IPS-NIHi11 (cell line): ENCODE measurements around the gene ARMC12.
"Not testable (repeated sequence)": the region's sequence is repeated elsewhere in the genome, so short reads cannot be mapped to it uniquely, and the experiment has no call there.

Experiments
- DNase-seq: peaks from one replicate; pipeline ENCODE4 v3.0.0; 2012; ENCODE audit warnings: mixed read lengths, low spot score

Gene ARMC12

DNA sequence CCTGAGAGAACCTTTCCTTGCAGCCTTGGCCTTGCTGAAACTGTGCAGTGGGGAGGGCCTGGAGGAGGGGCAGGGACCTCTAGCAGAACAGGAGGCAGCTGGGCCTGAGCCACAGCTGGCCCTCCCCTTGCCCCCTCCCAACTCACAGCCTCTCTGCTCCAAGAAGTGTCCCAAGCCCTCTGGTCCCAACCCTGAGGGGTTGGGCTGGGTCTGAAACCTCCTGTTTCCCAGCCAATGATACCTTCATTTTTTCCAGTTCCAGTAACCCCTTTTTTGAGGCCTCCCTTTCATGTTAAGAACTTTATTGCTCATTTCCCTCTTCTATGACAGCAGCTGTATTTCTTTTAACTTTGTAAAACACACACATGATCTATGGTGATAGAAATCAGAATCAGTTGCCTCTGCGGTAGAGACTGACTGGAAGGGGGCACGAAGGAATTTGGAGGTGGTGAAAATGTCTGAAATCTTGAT lies 17.9 kb upstream of the ARMC12 start:
- no peak for DNase-seq

DNA sequence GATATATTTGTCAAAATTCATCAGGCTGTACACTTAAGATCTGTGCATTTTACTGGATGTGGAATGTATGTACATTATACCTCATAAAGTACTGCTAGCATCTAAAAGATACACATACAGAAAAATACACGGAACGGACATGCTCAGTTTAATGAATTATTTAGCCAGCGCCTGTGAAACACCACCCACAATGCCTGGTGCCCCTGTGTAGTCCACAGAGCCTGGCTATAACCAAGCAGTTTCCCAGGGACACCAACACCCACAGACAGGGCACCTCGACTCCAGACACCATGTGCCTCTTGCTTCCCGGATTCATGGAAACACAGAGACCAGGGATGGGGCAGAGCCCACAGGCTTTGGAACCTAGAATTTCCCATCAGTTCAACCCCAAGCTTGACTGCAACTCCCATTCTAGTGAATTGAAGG lies 17.4 kb upstream of the ARMC12 start:
- no peak for DNase-seq

DNA sequence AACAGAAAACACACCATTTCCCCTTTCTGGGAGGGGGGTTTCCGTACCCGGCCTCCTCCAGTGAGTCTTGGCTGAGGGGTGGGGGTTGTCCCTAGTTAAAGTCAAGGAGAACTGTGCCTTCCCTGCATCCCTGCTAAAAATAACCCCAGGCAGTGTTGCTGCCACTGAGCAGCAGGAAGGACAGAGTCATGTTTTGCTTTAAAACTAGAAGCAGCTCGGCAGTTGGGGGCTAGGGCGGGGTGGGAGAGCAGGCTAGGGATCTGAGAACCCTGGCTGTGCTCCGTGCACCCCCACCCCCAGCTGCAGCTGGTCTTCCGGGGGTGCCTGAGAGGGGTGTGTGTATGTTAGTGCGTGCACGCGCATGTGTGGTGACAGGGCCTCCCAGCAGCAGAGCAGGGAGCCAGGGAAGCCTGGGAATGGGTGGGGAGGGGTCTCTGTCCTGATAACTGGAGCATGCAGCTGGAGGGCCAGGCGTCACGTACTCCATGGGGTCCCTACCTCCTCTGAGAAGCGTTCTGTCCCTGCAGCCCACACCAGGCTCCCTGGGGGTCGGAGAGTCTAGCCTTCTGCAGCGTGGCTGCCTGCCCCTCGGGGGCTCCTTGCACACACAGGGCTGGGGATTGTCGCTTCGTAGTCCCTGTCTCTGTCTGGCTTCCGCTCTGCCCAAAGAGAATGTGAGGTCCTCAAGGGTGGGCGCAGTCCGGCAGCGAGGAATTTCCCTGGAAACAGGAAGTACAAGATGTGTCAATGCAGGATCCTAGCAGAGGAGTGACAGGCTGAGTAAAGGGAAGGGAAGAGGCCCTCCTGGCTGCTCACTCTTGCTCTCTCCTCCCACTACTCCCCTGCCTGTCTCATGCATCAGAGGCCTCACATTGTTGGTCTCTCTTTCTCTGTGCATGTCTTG lies 16.8 kb upstream of the ARMC12 start:
- peak; percentile 34 for DNase-seq

DNA sequence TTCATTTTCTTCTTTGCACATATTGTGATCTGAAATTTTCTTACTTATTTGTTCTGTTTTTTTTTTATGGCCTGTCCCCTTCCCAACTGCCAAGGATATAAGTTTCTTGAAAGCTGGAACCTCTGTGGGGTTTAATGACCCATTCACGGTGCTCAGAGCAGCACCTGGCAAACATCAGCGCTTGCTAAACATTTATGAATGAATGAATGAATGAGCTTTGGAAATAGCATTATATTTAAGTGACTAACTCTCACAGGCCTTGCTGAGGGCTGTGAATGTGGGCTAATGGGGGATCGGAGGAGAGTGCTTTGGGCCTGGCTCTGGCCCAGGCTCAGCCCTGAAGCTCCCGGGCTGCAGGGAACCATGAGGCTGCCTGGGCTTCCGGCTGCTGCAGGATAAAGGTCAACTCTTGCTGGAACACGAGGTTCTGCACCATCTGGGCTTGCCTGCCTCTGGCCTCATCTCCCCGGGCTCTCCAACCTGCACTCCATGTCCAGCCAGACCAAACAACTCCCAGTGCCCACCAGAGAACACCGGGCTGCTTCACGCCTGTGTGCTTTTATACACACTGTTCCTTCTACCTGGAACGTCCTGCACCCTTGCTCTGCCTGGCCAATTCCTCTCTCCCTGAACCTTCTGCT lies 14.6 kb upstream of the ARMC12 start:
- no peak for DNase-seq

DNA sequence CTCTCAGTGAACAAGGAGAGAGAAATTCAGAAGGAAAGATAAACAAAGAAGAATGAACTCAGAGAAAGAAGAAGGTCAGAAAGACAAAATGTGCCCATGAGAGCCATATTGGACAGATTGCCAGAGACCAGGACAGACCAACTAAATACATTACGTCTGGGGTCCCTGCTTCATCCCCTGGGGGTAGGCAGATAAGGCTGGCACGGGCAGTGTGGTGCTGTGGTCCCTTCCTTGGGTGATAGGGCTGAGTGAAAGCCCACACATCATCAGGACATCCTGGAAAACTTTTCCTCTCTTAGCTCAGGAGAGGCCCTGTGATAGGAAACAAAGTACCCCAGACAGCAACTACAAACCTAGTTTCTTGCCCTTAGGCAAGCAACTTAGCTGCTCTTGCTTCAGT lies 13.2 kb upstream of the ARMC12 start:
- DNase-seq = no peak

DNA sequence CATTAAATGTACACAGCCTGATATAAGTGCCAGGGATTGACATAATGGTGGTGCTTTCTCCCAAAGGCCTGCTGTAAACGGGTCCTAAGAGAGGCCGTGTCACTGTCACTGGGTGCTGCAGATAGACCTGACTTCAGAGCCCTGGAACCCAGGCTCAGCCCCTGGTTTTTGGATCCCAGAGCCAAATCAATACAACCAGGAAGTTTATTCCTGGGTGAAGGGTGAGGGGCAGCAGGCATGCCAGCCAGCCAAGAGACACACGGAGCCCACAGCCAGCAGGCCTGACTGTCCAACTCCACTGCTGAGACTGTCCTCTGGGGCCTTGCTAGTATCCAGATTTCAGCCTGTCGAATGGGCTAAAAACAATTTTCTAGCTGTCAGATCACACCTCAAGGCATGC lies 12.8 kb upstream of the ARMC12 start:
- DNase-seq = no peak

DNA sequence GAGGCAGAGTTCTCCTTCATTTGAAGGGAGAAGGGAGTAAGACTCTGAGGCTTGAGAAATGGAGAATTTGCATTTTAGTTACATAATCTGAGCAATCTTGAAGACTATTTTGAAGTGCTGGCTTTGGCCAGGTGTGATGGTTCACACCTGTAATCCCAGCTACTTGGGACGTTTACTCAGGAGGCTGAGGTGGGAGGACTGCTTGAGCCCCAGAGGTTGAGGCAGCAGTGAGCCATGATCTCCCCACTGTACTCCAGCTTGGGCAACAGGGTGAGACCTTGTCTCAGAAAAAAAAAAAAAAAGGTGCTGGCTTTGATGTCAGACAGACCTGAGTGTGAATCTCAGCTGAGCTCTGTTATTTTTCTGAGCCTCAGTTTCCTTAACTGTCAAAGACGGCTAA lies 12.4 kb upstream of the ARMC12 start:
- no peak for DNase-seq

DNA sequence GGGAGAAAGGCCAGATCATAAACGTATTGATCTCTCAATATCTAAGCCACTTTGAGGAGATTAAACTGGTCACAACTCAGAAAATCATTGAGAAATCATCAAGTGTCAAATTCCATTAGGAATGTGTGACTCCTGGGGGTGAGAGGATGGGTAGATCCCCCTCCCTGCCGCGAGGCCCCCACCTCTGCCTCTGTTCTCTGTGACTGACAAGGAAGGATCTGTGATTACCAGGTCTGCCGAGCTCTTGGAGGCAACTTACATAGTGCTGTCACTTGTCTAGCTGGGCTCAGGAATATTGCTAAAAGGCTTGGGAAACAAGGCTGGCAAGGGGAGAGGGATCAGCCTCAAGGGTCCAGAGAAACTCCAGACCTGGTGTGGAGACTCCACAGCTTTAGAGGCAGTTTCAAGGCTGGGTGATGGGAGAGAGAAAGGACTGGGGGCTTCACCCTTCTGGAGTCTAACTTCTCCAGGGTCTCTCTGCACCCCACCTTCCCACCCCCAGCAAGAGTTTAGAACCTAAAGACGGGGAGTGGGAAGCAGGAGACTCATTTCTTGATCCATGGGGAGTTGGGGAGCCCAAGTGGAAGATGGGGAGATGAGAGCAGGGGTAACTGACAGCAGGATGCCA lies 11.6 kb upstream of the ARMC12 start:
- DNase-seq = no peak

DNA sequence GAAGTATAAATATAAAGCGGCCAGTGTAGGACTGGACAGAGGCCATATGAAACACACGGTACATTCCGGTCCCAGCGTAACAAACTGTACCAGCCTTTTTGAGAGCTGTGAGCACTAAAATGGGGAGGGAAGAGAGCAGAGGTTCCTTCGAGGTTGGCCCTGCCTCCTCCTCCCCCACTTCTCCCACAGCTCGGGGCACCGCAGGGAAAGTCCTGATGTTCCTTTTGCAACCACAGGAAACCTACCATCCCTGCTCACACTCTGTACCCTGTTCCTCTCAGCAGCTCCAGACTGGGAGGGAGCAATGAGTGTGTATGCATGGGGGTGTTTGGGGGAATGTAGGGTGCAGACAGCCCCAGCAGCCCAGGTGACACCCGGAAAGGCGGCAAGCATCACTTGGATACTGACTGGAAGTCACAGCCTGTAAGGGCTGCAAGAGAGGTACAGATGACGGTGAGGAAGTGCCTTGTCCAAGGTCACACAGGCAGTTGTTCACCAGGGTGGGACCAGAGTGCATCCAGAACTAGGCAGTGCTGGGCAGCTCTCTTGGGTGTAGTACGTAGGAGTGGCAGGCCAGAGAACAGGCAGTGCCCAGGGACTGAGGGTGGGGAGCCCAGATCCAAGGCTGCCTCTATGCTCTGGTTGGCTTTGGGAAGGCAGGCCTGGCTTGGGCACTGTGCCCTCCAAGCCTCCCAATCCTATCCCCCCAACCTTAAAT lies 11.0 kb upstream of the ARMC12 start:
- no peak for DNase-seq

DNA sequence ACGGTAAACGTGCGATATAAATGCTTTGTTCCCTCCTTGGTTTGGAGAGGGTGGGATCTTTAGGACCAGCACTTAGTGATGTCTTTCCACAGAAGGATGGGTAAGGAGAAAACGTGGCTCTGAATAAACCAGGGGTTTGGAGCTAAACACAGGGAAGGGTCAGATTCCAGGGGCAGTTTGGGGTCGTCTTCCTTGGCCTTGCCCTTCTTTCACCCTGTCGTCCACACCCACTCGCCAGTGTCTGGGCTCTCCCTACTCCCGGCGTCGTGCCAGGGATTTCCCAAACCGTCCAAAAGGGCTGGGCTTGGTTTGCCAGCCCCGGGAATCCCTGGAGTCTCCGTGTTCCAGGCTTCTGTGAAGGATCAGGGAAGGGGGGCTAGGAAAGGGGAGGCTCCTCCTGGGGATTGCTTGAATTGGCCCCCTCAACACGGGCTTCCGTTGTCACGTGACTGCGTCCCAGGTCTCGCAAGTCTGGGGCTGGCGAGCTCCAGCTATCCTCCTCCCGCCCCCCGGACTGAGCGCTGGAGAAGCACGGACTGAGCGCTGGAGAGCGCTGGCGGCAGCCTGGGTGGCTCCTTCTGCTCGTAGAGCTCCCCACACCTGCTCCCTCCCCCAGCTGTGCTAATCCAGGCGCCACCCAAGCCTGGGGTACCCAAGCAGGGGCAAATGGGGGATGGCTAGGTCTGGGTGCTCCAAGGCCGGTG lies 9.4 kb upstream of the ARMC12 start:
- DNase-seq = peak; percentile 79

DNA sequence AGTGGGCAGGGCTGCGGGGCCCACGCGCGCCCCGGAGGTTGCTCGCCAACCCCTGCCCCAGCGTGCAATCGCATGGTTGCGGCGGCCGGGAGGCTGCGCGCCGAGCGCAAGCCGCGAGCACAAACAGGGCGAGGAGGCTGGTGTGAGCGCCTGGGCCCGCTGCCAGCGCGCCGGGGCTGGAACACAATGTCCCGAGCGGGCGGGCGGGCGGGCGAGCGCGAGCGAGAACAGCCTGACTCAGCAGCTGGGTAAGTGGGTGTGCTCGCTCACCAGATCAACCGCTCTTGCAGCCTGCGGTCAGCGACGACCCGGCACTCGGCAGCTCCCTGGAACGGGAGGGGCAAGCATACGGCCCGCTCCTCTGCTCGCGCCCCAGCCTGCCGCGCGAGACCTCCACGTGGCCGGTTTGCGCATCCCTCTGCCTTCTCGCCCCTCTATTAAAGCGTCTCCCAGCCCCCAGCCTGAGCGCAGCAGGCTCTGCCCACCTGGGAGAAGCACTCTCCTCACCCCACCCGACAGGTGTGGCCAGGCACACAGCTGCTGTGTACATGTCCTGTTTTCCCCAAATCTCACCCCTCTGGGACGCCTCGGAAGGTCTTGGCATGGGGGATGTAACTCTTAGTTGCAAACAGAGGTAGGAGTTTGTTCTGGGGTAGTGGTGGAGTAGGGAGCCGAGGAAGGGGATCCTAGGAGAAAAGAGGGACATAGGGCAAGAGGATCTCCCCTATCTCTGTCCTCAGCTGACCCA lies 8.7 kb upstream of the ARMC12 start:
- peak; percentile 80 for DNase-seq

DNA sequence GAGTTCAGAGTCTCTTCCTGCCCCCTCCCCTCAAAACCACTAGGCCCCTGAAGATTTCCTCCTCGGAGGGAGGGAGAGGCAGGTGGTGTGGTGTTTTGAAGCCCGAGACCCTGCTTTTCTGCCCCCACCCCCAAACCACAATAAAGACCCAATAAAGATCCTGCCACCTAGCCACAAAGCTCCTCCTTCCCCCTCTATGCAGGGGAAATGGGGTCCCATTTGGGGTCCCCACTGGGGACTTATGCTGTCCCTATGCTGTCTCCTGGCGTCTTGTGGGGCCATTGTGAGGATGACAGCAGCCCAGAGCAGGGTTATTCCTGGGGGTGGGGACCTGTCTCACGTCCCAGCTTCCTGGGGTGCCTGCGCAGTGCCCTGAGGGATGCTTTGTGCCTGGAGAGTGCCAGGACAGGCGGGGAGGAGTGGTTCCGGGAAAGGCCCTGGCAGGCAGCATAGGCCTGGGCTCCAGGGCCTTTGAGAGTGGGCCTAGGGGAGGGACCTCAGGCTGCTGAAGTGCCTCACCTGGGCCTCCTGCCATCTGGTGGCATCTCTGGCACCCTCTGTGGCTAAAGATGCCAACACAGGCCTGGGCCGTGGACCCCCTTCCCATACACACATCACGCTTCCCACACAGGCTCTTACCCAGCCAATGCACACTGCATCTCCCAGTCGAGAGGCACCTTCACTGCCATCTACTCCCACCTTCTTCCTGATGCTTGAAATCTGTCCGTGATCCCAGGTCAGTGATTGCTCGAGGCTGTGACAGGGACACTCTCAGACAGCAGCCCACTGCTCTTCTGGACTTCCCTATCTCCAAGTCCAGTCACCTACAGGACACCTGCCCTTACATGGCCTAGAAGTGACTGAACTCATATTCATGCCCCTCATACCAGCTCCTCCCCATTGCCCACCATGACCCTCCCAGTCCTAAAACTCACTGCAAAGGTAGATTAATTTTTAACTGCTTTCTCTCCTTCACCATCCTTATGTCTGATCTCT lies 7.9 kb upstream of the ARMC12 start:
- DNase-seq = no peak

DNA sequence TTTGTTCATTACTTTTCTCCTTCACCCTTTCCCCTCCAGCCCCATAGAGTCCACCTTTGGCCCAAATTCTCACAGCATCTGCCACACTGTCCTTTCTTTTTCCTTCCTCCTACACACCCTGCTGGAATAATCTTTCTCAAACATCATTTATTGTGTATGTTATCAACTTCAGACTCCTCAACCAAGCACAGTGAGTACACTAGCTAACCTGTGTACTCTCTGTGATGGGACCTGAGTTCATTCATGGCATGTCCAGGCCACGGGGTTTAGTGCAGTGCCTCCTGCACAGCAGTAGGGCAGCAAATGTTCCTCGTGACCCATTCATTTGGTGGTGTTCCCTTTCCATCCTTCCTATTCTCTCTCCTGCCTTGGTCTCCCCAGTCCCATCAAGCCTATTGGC lies 7.1 kb upstream of the ARMC12 start:
- no peak for DNase-seq

DNA sequence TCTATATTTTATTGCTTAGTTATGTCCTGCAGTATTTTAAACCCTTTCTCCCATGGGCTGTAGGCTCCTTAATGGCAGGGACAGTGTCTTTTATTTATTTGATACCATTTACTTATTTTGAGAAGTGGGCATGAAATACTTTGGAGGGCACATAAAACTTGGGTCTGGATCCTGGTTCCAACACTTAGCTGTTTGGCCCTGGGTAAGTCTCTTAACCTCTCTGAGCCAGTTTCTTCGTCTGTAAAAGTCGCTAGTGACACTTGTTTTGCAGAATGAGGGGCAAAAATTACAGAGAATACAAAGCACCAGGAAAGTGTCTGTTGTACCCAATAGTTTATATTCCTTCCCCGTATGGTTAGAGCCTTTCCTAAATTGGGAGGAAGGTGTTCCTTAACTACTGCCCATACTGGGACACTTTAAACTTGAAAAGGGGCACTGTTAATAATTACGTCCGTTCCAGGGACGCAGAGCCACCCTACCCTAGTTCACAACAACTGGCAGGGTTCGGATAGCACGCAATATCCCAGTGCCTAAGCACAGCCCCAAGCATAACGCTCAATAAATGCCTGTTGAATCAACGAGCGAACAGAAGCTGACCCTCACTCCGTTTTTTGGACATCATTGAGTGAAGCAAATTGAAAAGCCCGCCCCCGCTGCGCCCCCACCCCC lies 6.0 kb upstream of the ARMC12 start:
- no peak for DNase-seq

DNA sequence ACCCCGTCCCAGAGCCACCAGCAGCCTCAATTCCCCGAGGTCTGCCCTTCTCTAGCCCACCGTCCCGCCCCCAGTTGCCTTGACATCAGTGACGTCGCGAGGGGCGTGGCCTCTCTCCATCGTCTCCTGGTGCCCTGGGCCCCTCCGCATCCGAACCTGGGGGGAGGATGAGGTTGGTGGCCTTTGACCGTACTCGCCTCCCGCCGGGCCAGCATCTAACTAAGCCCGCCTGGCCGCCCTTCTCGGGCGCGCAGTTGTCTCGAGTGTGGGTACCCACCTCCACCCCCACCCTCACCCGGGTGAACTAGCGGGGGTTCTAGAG lies 5.5 kb upstream of the ARMC12 start:
- DNase-seq = peak; percentile 91

DNA sequence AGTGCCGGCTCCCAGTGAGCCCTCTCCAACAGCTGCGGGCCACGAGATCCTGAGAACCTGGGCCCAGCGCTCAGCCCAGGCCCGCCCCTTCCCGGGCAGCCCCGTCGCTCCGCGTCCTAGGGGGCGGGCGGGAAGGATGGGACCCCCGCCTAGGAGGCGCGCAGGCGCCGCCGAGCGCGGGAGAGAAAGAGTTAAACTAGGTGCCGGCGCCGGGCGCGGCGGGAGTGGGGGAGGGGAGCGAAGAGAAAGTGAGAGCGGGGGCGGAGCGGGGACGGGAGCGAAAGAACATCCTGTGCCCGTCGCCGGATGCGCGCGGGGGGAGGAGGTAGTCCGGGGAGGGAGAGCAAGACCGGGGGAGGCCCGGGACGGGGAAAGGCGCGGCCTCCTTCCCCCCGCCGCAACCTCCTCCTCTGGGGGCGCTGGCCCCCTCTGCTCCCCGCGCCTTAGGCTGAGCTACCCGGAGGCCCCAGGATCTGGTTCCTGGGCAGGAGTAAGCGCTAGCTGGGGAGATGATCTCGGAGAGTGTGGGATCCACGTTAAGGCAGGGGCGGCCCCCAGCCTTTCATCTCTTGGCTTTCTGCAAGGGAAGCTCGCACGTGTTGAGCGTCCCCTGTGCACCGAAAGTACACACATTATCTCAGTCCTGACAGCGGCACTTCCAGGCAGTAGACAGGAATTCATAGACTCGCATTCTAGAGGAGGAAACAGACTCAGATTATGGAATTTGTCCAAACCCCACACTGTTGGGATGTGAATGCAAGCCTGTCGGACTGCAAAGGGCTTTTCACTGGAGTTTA lies 4.9 kb upstream of the ARMC12 start:
- peak; percentile 89 for DNase-seq

DNA sequence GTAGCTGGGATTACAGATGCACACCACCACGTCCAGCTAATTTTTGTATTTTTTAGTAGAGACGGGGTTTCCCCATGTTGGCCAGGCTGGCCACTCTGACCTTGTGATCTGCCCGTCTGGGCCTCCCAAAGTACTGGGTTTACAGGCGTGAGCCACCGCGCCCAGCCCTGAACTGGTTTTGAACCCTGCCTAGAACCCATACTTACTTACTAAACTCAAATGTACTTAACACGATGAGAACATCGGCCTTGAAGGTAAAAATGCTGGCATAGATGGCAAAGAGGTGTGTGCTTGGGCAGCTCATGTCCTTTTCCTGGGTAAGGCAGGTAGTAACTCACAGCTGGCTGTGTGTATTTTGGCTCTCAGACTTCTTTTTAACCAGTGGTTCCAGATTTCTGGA lies 3.2 kb upstream of the ARMC12 start:
- DNase-seq = no peak

DNA sequence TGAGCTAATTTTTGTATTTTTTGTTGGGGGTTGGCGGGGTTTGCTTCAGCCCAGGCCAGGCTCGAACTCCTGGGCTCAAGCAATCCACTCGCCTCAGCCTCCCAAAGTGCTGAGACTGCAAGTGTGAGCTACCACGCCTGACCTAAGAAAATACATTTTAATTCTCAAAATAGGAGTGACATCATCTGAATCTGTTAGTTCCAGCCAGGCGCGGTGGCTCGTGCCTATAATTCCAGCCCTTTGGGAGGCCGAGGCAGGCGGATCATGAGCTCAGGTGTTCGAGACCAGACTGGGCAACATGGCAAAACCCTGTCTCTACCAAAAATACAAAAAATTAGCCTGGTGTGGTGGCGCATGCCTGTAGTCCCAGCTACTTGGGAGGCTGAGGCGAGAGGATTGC lies 2.5 kb upstream of the ARMC12 start:
- not testable (repeated sequence) for DNase-seq
